IMR-90 (cell line): ENCODE data around the gene NACC1. TPM values are rescaled to one million over a fixed set of nuclear protein-coding genes. Genes with fewer than 3 reads are reported as not detected.
A peak's percentile ranks its signal among the peaks of the same experiment; 100 is the strongest.

Experiments
- ATAC-seq: fragments of 200-7000 bp; cut with Tn5 transposase; 2 replicates; pipeline ENCODE4 v1.9.1; 2020; ENCODE audit warnings: low read depth, mild to moderate bottlenecking, moderate library complexity
- BruUV-seq: library from RNA; stranded (reverse); fragments of 400-500 nt; replicated peaks from 2 replicates; lab custom pipeline; 2021; lab: Mats Ljungman, UMichigan
- CTCF ChIA-PET: fragments of 300-600 bp; formaldehyde crosslinking; extraction: SDS; loops from one replicate; lab custom pipeline; 2021; ENCODE audit warnings: antibody characterized with exemption; lab: Yijun Ruan, JAX
- POLR2A ChIA-PET: fragments of 300-600 bp; sonication (Branson Sonifier 250); formaldehyde crosslinking; loops from one replicate; lab custom pipeline; 2022; ENCODE audit warnings: antibody characterized with exemption; ENCODE audit not compliant: unreplicated experiment; lab: Charles Lee
- DNase-seq: peaks from one replicate; pipeline ENCODE4 v3.0.0; 2013
- H2AFZ ChIP-seq: replicated peaks from 2 replicates; pipeline ENCODE3; 2013; ENCODE audit warnings: low read length, mild to moderate bottlenecking; ENCODE audit not compliant: poor library complexity
- H2AK5ac ChIP-seq: 2 replicates; pipeline ENCODE4 v1.6.1; 2013; ENCODE audit warnings: low read depth, low read length, inconsistent platforms
- H2AK9ac ChIP-seq: replicated peaks from 2 replicates; pipeline ENCODE3; 2013; ENCODE audit warnings: mild to moderate bottlenecking, low read depth, low read length, moderate library complexity; ENCODE audit not compliant: poor library complexity
- H2BK120ac ChIP-seq: 2 replicates; pipeline ENCODE4 v1.6.1; 2013; ENCODE audit warnings: low read depth, low read length, inconsistent platforms
- H2BK15ac ChIP-seq: 3 replicates; pipeline ENCODE4 v1.6.1; 2013; ENCODE audit warnings: low read depth, low read length, inconsistent platforms
- H2BK20ac ChIP-seq: 2 replicates; pipeline ENCODE4 v1.6.1; 2013; ENCODE audit warnings: low read depth, mild to moderate bottlenecking, inconsistent platforms, low read length, moderate library complexity
- H2BK5ac ChIP-seq: 2 replicates; pipeline ENCODE4 v1.6.1; 2013; ENCODE audit warnings: mild to moderate bottlenecking, low read depth, low read length, inconsistent platforms; ENCODE audit not compliant: poor library complexity, severe bottlenecking
- H3K14ac ChIP-seq: replicated peaks from 2 replicates; pipeline ENCODE4 v1.6.1; 2013; ENCODE audit warnings: low read depth, low read length, inconsistent platforms
- H3K18ac ChIP-seq: 2 replicates; pipeline ENCODE4 v1.6.1; 2013; ENCODE audit warnings: low read depth, low read length, control low read depth
- H3K23ac ChIP-seq: 2 replicates; pipeline ENCODE4 v1.6.1; 2013; ENCODE audit warnings: low read depth, low read length, inconsistent platforms
- H3K27ac ChIP-seq: 2 replicates; pipeline ENCODE4 v1.5.1; 2013; ENCODE audit warnings: mild to moderate bottlenecking, control low read depth, low read length; ENCODE audit not compliant: insufficient read depth
- H3K27me3 ChIP-seq: 2 replicates; pipeline ENCODE4 v1.6.1; 2013; ENCODE audit warnings: low read length; ENCODE audit not compliant: control insufficient read depth, insufficient read depth
- H3K36me3 ChIP-seq: 2 replicates; pipeline ENCODE4 v1.6.1; 2013; ENCODE audit warnings: low read length, mixed read lengths; ENCODE audit not compliant: control insufficient read depth, insufficient read depth
- H3K4ac ChIP-seq: 2 replicates; pipeline ENCODE4 v1.6.1; 2013; ENCODE audit warnings: low read depth, low read length, inconsistent platforms
- H3K4me1 ChIP-seq: 2 replicates; pipeline ENCODE4 v1.6.1; 2013; ENCODE audit warnings: low read length, mixed read lengths; ENCODE audit not compliant: control insufficient read depth, insufficient read depth
- H3K4me2 ChIP-seq: 2 replicates; pipeline ENCODE4 v1.6.1; 2013; ENCODE audit warnings: low read depth, mild to moderate bottlenecking, control low read depth, low read length, moderate library complexity
- H3K4me3 ChIP-seq: 2 replicates; pipeline ENCODE4 v1.5.1; 2013; ENCODE audit warnings: low read depth, mild to moderate bottlenecking, control low read depth, low read length, moderate library complexity; ENCODE audit not compliant: insufficient read depth
- H3K56ac ChIP-seq: 2 replicates; pipeline ENCODE4 v1.6.1; 2013; ENCODE audit warnings: low read length, inconsistent platforms; ENCODE audit not compliant: insufficient read depth; ENCODE audit errors: extremely low read depth
- H3K79me1 ChIP-seq, 2 experiments: 2 replicates each; pipeline ENCODE4 v1.6.1; 2013; ENCODE audit warnings: low read length in 2 of 2, inconsistent platforms in 1 of 2, low read depth in 1 of 2
- H3K9ac ChIP-seq: 2 replicates; pipeline ENCODE4 v1.6.1; 2013; ENCODE audit warnings: low read depth, low read length, control low read depth
- H3K9me1 ChIP-seq: 2 replicates; pipeline ENCODE4 v1.6.1; 2013; ENCODE audit warnings: low read length, inconsistent platforms; ENCODE audit not compliant: insufficient read depth
- H3K9me3 ChIP-seq: 2 replicates; pipeline ENCODE4 v1.6.1; 2013; ENCODE audit warnings: low read length; ENCODE audit not compliant: control insufficient read depth, insufficient read depth
- H4K20me1 ChIP-seq: 2 replicates; pipeline ENCODE4 v1.6.1; 2013; ENCODE audit warnings: low read length, inconsistent platforms; ENCODE audit not compliant: insufficient read depth
- H4K5ac ChIP-seq: 2 replicates; pipeline ENCODE4 v1.6.1; 2013; ENCODE audit warnings: mild to moderate bottlenecking, low read depth, low read length, control low read depth
- H4K8ac ChIP-seq, 2 experiments: 2 replicates each; pipeline ENCODE4 v1.6.1; 2013; ENCODE audit warnings: low read depth in 2 of 2, low read length in 2 of 2, control low read depth in 1 of 2, inconsistent platforms in 1 of 2
- H4K91ac ChIP-seq: 2 replicates; pipeline ENCODE4 v1.6.1; 2013; ENCODE audit warnings: low read depth, low read length, inconsistent platforms; ENCODE audit not compliant: insufficient read depth
- CEBPB ChIP-seq: IDR thresholded peaks from 2 replicates; pipeline ENCODE4 v1.6.1; 2012; ENCODE audit warnings: low read depth, low read length, improper control_type of control experiment
- CHD1 ChIP-seq: IDR thresholded peaks from 2 replicates; pipeline ENCODE4 v1.6.1; 2012; ENCODE audit warnings: low read depth, low read length, improper control_type of control experiment
- MAFK ChIP-seq: IDR thresholded peaks from 2 replicates; pipeline ENCODE4 v1.6.1; 2012; ENCODE audit warnings: low read depth, low read length, improper control_type of control experiment
- MAZ ChIP-seq: IDR thresholded peaks from 2 replicates; pipeline ENCODE4 v1.6.1; 2012; ENCODE audit warnings: low read depth, mild to moderate bottlenecking, low read length, improper control_type of control experiment, moderate library complexity, borderline replicate concordance
- MXI1 ChIP-seq: IDR thresholded peaks from 2 replicates; pipeline ENCODE4 v1.6.1; 2012; ENCODE audit warnings: low read depth, mild to moderate bottlenecking, low read length, moderate library complexity, borderline replicate concordance
- RAD21 ChIP-seq: IDR thresholded peaks from 2 replicates; pipeline ENCODE4 v1.6.1; 2012; ENCODE audit warnings: low read length, improper control_type of control experiment
- RCOR1 ChIP-seq: IDR thresholded peaks from 2 replicates; pipeline ENCODE4 v1.6.1; 2012; ENCODE audit warnings: mild to moderate bottlenecking, low read length, improper control_type of control experiment; ENCODE audit not compliant: insufficient replicate concordance
- RFX5 ChIP-seq: IDR thresholded peaks from 2 replicates; pipeline ENCODE4 v1.8.0; 2012; ENCODE audit warnings: low read depth, mild to moderate bottlenecking, low read length, moderate library complexity
- SMC3 ChIP-seq: fragments of 150-350 bp; IDR thresholded peaks from 2 replicates; pipeline ENCODE4 v1.6.1; 2016; ENCODE audit warnings: low read depth, mild to moderate bottlenecking, antibody characterized with exemption, low read length, moderate library complexity
- WGBS, 2 experiments: methylation state at CpG; one replicate each; pipeline versions ENCODE4 v1.1.5 to v1.1.7; 2013; ENCODE audit warnings: missing lambda C conversion rate in 2 of 2; ENCODE audit not compliant: insufficient read length in 1 of 2; ENCODE audit errors: extremely low coverage in 2 of 2; 5-methylcytosine and 5-hydroxymethylcytosine counted together
- dilution Hi-C: fragments of 300-500 bp; cut with HindIII; formaldehyde crosslinking; loops from one replicate; pipeline ENCODE4 v1.14.3; 2018; ENCODE audit warnings: low sequenced_read_pairs; ENCODE audit not compliant: unreplicated experiment
- in situ Hi-C: fragments of 300-500 bp; cut with MboI; formaldehyde crosslinking; loops from 3 replicates; pipeline ENCODE4 v1.14.3; 2019; ENCODE audit warnings: low sequenced_read_pairs, inconsistent platforms, mixed read lengths
- intact Hi-C: fragments of 100-400 bp; cut with micrococcal nuclease; formaldehyde crosslinking; loops from 2 replicates; pipeline ENCODE4 v1.10.0; 2022
- polyA plus RNA-seq, 3 experiments: library from polyadenylated mRNA; depleted of rRNA; stranded (reverse); fragments of >200 nt; gene quantifications; 2 replicates each; pipeline ENCODE4 v1.2.3, GENCODE V29; 2012; ENCODE audit warnings: low replicate concordance in 1 of 3
- total RNA-seq: library from RNA; depleted of rRNA; stranded (reverse); fragments of >200 nt; gene quantifications from 2 replicates; pipeline ENCODE4 v1.2.3, GENCODE V29; 2012
- TF ChIP-seq, protein P1 (sequence below): conservative IDR thresholded peaks from 2 replicates; pipeline ENCODE4 v1.5.1; 2012; ENCODE audit warnings: mild to moderate bottlenecking, low read depth, low read length, improper control_type of control experiment

Gene NACC1
- total and polyA plus RNA-seq, 2 of the 4 experiments (the other 2 are of a cell fraction), result 42.5 to 181 TPM

- DNase-seq (no peak), ATAC-seq (no peak)
- H2AFZ ChIP-seq, result no peak overlapping the region
- no peak overlapping the region for H4K5ac ChIP-seq
- no peaks in the 10 kb centered on the region for H3K9me3 ChIP-seq
- no peak overlapping the region for H2AK5ac ChIP-seq
- H3K36me3 ChIP-seq, result peaks cover 14% of the 10 kb centered on the region; the same call in 1 of the 2 replicates
- TSS peak; percentile 26 for BruUV-seq
- H2BK15ac ChIP-seq, result no peak overlapping the region
- H3K27me3 ChIP-seq, result no peaks in the 10 kb centered on the region
- dilution Hi-C loops, result no loop called here
- in situ Hi-C loops, result loop anchor here (5.0 kb wide), 1 partner anchor 113 kb away; no protein-coding TSS in a partner anchor
- H4K91ac ChIP-seq, result no peak overlapping the region
- H2AK9ac ChIP-seq, result no peak overlapping the region
- H3K14ac ChIP-seq, result no peak overlapping the region
- no peak overlapping the region for H4K8ac ChIP-seq
- WGBS, 2 experiments, result no CpG with 5 or more reads among the region's 16 CpGs
- no peaks in the 10 kb centered on the region for H3K9me1 ChIP-seq
- H2BK120ac ChIP-seq, result no peak overlapping the region
- no peak overlapping the region for H3K23ac ChIP-seq
- H3K56ac ChIP-seq, result no peak overlapping the region
- H3K4me1 ChIP-seq, result peaks cover 11% of the 10 kb centered on the region; the same call in 1 of the 2 replicates
- no peak overlapping the region for H2BK5ac ChIP-seq
- no peak overlapping the region for H3K4me3 ChIP-seq
- TF ChIP-seq RCOR1 (no peak), SMC3 (no peak), MAFK (no peak), CEBPB (no peak), RFX5 (no peak), RAD21 (no peak), MXI1 (no peak), CHD1 (no peak), MAZ (no peak)
- TF ChIP-seq, protein P1, sequence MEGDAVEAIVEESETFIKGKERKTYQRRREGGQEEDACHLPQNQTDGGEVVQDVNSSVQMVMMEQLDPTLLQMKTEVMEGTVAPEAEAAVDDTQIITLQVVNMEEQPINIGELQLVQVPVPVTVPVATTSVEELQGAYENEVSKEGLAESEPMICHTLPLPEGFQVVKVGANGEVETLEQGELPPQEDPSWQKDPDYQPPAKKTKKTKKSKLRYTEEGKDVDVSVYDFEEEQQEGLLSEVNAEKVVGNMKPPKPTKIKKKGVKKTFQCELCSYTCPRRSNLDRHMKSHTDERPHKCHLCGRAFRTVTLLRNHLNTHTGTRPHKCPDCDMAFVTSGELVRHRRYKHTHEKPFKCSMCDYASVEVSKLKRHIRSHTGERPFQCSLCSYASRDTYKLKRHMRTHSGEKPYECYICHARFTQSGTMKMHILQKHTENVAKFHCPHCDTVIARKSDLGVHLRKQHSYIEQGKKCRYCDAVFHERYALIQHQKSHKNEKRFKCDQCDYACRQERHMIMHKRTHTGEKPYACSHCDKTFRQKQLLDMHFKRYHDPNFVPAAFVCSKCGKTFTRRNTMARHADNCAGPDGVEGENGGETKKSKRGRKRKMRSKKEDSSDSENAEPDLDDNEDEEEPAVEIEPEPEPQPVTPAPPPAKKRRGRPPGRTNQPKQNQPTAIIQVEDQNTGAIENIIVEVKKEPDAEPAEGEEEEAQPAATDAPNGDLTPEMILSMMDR, result no peak
- ChIA-PET CTCF (interaction anchor here (0.5 to 2.2 kb wide), 7 partner anchors 33 to 118 kb away, joined by 3 to 8 read pairs (median 6); no protein-coding TSS in a partner anchor), POLR2A (no interaction called here)
- H3K79me1 ChIP-seq, result 0 out of 4 replicates have a peak, but pooled peaks cover 0 to 2% of the 10 kb centered on the region in 2 experiments
- H3K18ac ChIP-seq, result no peak overlapping the region
- no peak overlapping the region for H3K9ac ChIP-seq
- no peak overlapping the region for H3K27ac ChIP-seq
- H3K4ac ChIP-seq, result no peak overlapping the region
- intact Hi-C loops, result loop anchor here (1.0 kb wide), 1 partner anchor 117 kb away; no protein-coding TSS in a partner anchor
- H4K20me1 ChIP-seq, result peaks cover 15% of the 10 kb centered on the region
- H2BK20ac ChIP-seq, result no peak overlapping the region
- no peak overlapping the region for H3K4me2 ChIP-seq
Measured at GRCh38 chr19:13094771-13095392, 23.2 kb upstream of the NACC1 start.
